HG02840 (cell line): Measurements from ENCODE around the gene AMIGO1.

Source experiments
- ATAC-seq: cut with Tn5 transposase; IDR thresholded peaks from one replicate; pipeline ENCODE4 v1.9.1; 2021; ENCODE audit warnings: mild to moderate bottlenecking, moderate library complexity, moderate number of reproducible peaks; ENCODE audit not compliant: unreplicated experiment, low FRiP score

AMIGO1 gene

DNA sequence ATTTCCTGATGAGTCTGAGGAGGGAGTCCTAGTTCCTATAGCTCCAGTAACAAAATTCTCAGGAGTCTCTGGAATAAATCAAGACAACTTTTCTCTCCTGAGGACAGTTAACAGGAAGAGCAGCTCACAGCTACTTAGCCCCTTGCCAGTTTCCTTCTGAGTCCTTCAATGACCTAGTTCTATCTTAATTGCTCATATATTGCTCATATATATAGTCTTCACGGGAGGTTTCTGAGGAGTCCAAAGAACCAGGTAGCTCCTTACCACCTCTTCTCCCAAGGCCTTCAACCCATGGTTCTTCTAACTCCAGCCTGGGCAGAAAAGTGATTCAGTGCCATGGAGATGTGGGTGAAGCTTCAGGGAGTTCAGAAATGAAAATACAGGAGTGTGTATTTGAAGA, 4.6 kb downstream of the AMIGO1 start:
- no peak for ATAC-seq

DNA sequence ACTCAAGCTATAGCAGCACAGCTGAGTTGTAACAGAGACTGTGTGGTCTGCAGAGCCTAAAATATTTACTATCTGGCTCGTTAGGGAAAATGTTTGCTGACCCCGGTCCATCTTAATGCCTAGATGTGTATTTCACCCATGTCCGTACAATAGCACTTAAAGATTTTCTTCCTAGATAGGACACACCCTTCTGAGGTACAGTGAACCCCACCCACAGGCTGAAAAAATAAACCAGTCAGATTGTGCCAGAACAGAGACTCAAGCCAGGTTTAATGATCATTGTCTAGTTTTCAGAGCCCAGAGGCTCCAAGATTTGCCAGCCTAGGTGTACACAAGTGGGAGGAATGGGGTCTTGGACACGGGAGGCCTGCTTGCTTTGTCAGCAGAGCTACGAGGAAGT, 5.6 kb downstream of the AMIGO1 start:
- no peak for ATAC-seq

DNA sequence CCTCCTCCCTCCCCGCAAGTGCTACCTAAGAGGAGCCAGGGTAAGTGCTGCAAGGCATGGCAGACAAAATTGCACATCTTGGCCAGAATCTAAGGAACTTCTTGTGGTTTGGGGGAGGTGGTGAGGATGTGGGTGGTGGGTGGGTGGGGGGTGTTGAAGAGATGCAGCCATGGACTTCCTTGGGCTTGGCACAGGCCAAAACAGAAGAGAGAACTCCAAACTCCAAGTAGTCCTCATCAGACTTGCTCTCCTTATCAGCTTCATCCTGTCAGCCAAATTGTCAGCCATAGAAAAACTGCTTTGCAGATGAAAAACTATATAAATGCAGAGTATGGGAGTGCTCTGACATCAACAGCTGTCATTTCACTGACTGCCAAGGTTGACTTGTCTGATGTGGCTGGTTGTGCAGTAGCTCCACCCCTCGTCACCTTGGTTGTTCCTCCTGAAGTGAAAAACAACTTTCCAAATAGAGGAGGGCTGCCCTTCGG, 7.1 kb downstream of the AMIGO1 start:
- ATAC-seq = no peak

DNA sequence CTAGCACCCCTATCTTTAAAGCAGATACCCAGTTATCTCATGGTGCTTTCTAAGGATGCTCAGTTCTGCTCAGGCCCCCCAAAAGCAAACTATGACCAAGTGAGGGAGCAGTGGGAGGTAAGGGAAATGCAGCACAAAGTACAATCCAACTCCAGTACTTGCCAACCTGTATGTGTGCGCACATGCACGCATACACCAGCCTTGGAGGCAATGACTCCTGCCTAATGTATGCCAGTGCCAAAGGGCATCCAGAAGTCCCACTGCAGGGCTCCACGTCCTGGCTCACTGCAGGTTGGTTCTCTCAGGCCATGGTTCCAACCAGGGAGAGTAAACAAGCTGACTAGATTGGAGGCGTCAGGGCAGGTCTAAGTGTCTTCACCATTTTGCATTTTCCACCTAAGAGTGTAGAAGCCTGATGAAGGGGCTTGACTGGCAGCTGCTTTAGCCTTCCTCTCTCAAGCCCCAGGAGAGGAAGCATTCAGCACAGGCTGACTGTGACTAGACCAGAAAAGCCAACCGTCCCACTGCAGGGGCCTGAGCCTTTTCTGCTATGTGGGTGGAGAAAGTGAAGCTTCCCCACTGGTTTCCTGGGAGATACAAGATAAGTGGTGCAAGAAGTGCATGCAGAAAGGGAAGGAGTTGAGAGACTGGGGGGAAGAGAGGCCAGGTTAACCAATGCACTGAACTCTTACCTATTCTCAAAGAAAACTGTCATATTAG, 7.7 kb downstream of the AMIGO1 start:
- ATAC-seq = no peak

DNA sequence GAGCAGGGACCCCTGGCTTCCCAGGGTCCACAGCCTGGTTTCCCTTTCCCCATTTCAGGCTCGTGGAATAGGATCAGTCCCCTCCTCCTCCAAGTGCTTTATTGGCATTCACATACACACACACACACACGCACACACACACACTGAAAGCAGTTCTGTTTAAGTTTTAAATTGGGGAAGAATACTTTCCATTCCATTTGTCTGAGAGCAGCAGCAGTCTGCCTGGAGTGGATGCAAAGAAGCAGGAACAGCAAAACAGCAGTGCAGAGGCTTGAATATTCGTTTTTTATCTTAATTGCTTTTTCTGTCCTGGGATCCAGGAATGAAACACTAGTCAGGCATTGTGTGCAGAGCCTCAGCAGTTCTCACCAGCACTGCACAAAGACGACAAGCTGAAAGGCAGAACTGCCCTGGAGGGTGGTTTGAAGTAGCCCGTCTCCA, 8.6 kb downstream of the AMIGO1 start:
- ATAC-seq = no peak

DNA sequence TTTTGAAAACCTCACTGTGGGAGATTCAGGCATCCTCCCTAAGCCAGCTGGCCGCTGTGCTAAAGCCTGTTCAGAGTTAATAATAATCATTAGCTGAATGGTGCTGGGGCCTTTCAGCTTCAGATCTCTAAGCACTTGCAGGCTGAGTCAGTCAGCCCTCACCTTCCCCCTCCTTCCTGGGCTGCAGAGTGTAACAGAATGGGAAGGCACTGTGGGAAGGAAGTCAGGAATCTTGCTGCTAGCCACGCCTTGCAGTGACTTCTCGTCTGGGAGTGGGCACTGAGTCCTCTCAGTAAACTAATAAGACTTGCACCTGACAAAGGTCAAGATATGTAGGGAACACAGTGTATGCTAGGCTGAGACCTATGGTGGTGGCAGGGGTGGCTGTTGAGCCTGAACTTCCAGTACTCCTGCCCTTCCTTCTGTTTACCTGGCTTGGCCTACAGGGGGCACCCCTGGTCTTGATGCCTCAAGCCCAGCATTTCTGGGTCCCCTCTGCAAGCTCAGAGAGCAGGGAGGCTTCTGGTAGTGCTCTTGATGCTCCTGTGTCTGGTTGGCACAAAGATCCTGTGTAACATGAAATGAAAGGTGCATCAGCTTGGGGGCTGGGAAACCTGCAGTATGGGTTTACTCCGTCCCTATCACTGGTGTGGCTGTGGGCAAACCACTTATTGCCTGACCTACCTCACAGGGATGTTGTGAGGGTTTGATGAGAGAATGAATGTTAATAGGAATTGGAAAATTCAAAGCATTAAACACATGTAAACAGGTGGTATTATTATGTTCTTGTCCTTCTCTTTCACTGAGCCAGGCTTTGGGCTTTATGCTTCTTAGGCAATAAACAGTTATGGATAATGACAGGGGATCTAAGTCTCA, 9.6 kb downstream of the AMIGO1 start:
- no peak for ATAC-seq

DNA sequence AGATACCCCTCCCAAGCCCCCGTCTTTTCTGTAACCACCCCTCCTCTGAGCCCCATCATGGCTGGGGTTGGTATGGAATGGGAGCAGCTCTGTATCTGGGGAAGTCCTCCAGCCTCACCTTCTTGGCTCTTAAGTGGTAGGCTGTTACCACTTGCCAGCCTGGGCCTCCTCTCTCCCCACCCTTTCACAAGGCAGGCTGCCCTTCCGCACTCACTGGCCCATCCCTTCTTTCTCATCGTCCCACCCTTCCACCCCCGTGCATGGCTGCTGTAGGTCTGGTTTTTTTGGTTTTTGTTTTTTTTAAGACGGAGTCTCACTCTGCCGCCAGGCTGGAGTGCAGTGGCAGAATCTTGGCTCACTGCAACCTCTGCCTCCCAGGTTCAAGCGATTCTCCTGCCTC, 10.4 kb downstream of the AMIGO1 start:
- ATAC-seq = no peak

DNA sequence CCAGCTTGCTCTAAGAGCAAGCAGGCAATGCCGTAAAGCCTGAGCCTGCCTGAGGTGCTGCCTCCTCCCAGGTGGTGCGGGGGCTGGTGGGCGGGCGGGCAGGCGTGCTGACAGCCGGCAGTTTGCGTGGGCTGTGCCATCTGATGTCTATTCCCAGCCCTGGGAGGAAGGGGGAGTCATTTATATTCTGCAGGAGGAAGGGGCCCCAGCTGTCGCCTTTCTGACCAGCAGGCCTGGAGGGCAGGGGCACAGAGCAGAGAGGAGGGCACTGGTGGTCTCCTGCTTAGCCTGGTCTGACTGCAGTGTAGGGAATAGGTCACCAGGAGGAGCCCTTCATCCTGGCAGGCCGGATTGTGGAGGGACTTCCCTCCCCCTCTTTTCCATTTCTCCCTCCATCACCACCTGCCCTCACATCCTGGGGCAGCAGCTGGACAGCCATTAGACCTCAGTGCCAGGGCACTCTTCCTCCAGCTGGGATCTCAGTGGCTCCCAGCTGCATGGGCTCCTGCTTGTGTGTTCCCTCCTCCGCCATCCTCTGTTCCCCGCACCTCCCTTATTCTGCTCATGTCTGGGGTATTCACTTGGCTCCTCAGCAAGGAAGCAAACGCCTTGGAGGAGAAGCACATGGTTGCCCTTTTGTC, 11.2 kb downstream of the AMIGO1 start:
- ATAC-seq = no peak

DNA sequence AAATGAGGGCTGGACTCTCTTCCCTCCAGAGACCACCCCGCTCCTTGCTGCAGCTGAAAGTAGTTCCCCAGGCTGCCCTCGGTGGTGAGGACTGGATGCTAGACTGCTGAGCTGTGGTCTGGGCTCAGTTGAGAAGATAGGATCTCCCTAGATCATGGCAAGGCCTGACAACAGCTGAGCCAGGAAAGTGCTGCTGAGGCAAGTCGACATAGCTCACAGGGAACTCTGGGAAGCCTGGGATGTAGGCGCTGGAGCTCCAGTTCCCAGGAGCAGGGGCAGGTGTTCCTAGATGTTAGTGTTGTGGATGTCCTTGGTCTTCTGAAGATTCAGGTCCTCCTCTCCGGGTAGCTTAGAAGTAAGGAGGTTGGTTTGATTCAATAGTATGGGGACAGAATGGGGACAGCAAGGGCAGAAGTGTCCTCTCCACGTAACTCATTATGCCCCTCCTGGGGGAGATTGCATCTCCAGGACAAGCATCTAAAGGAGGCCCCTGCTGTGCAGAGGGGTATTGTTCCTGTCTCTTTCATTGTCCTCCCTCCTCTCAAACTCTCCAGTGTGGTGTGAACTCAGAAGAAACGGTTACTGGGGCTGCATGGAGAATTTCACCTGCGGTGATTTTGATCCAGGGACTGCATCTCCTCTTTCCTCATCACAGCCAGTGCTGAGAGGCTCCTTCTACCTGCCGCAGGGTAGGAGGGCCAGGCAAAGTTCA, 11.9 kb downstream of the AMIGO1 start:
- no peak for ATAC-seq

DNA sequence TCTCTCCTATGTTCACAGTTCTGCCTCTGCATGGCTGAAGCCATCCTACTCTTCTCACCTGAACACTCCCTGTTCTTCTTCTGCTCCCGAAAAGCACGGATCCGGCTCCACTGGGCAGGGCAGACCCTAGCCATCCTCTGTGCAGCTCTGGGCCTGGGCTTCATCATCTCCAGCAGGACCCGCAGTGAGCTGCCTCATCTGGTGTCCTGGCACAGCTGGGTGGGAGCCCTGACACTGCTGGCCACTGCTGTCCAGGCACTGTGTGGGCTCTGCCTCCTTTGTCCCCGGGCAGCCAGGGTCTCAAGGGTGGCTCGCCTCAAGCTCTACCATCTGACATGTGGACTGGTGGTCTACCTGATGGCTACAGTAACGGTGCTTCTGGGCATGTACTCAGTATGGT, 13.8 kb downstream of the AMIGO1 start:
- no peak for ATAC-seq

DNA sequence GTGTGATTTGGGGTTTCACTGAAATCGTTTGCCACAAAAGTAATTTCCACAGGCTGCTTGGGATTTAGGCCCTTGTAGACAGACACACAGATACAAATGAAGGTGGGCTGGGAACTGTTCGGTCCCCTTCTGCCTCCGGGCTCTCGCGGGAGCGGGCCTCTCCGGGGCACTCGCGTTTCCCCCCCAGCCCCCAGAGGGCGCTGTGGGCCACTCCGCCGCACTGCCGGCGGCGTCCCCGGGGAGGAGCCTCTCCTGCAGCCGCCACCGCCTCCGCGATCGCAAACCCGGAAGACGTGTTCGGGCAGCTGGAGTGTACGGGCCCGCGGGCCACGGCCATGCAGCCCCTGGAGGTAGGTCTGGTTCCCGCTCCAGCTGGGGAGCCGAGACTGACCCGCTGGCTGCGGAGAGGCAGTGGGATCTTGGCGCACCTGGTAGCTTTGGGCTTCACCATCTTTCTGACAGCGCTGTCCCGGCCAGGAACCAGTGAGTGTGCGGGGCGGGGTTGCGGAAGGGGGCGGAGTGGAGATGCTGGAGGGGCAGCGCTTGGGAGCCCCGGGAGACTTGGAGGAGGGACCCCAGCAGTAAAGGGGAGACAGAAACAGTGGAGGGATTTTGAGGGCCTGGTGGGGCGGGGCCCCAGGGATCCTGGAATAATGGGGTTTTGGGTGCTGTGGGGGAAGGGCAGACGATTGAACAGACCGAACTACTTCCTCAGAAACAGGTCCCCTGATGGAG, 15.6 kb downstream of the AMIGO1 start, which contains the start of gene CYB561D1:
Gene CYB561D1, plus strand, starts transcription at position 290 of the 735 bp plus-strand sequence. Its CDS starts 46 bp downstream, at position 336.
- ATAC-seq = peak; percentile 88

DNA sequence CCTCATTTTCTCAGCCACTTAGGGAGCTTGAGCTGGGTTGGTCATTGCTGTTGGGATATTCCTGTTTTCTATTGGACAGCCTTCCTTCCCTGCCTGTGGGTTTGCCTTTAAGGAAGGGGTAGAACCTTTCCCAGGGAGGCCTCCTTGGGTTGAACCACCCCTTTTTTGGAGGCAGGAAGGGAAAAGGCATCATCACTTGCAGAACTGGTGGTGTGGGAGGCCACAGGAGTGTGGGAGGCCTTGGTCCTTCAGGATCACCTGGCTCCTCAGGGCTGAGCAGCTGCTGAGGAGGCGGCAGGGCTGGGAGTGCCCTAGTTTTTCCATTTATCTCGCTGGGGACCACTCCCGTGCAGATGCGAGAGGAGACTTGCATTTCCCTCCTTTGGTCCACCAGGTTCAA, 16.3 kb downstream of the AMIGO1 start:
- no peak for ATAC-seq

DNA sequence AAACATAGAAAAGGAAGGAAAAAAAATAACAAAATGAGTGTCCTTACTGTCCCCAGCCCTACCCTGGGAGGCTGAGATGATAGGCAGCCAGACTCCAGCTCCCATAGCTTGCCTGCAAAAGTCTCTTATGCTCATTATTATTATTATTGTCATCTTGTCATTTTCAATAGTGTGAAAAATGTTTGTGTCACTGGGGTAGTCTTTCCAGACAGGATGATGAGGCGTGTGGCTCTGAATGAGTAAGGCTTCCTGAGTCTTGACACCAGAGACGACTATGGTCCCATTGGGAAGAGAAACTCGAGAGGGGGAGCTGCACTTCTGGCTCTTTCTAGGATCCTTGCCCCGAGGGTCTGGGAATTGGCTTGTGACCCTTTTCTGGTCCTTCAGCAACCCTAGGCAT, 16.7 kb downstream of the AMIGO1 start:
- no peak for ATAC-seq

DNA sequence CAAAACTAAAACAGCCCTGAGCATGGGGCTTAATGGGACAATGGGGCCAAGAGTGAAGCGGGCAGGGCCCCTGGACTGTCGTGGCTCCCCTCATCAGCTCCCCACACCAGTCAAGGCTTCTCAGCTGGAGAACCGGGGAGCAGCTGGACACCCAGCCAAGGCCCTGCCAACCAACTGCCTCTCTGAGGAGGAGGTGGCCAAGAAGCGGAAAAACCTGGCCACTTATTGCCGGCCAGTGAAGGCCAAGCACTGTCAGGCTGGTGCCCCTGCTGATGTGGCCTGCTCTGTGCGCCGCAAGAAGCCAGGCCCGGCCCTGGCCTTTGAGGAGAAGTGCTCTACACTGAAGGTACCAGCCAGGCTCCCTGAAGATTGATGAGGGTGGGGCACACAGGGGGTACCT, 18.2 kb downstream of the AMIGO1 start:
- ATAC-seq = no peak

DNA sequence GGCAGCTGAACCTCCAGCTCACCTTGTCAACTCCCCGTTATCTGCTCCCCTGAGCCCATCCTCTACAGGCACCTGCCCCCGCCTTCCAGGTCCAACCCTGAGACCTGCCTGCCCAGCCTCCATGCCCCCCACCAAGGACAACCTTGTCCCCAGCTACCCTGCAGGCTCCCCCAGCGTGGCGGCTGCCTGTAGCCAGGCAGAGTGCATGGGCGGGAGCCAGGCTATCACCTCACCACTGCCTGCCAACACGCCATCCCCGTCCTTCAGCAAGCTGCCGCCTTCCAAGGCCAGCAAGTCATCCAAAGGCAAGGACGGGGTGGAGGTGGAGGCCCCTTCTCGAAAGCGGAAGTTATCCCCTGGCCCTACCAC, 18.6 kb downstream of the AMIGO1 start:
- ATAC-seq = no peak

DNA sequence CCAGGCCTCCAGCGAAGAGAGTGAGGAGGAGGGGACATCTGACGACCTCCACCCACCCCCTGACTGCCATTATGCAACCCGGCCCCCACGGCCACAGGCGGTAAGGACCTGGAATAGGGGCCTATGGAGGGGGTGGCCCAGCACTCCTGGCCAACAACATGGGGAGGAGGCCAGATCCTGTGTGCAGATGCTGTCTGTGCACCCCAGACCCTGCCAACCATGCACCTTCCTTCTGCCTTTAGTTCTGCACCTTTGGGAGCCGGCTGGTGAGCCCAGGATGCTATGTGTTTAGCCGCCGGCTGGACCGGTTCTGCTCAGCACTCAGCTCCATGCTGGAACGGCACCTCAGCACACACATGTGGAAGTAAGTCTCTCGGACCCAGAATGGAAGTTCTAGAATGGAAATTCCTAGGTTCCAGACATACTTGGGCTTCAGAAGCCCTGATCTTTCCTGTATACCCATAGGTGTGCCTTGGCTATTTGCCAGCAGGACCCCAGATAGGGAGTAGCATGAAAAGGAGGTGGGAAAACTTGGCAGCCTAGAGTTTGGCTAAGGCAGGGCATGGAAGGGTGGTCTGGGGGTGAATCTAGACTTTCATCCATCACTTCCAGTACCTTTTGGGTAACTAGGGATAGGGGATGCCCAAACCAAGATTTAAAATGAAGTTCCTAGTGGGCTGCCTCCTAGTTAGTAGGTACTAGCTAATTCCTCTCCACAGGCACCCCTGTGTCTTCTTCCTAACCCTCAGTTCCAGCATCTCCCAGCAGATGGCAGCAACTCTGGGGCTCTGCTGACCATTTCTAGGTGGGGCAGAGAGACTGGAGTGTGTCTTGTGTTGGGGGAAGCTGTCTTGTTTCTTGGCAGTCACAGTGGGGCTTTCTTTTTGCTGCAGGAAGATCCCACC, 19.2 kb downstream of the AMIGO1 start:
- no peak for ATAC-seq

DNA sequence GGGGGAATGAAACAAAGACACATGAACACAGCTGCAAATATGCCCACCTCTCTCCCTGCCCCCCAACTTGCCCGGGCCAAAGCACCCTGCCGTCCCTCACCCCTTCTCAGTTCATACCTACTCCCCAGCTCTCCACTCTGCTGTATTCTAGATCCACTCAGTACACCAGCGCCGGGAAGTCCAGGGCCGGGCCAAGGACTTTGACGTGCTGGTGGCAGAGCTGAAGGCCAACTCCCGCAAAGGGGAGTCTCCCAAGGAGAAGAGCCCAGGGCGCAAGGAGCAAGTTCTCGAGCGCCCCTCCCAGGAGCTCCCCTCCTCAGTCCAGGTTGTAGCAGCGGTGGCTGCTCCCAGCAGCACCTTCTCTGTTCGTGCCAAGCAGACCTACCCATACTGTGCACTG, 20.8 kb downstream of the AMIGO1 start:
- ATAC-seq = no peak

DNA sequence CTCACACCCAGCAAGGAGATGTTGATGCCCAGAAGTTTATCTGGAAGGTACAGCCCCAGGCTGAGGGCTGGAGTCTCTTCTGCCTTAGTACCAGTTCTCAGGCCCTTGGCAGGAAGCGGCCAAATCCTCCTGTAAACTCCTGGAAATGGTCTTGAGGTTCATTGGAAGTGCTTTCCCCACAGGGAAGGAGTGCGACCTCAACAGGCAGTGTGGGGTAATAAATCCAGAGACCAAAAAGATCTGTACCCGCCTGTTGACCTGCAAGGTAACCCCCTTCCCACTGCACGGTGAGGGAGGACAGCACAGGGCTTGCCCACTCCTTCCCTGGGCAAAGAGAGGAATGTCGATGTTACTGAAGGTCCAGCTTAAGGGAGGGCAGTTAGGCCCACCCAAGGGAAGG, 21.3 kb downstream of the AMIGO1 start:
- ATAC-seq = no peak

DNA sequence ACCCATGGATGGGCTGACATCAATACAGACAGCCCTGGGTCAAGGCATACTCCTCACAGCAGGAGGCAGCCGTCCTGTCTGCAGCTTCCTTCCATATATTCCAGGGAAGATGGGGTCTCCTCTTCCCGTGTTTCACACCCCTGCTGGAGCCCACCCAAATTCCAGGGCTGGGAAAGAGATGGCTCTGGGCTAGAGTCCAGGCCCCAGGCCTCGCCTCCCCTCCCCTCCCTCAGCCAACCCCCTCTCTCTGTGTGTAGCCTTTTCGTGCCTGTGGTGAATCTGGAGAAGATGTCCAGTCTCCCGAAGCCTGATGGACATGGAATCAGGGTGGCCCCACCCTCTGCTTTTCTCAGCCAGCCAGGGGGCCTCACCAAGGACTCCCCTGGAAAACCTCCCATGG, 22.3 kb downstream of the AMIGO1 start:
- no peak for ATAC-seq
